Neural crest cell (in vitro differentiated cells): ENCODE data around the gene AVL9. TPM values are rescaled to one million over a fixed set of nuclear protein-coding genes. Genes with fewer than 3 reads are reported as not detected.

Experiments used
- DNase-seq: peaks from one replicate; pipeline ENCODE4 v3.0.0; 2021; ENCODE audit warnings: low read depth, mixed read lengths, low spot score
- H3K27ac Mint-ChIP-seq: one replicate; pipeline ENCODE4 v1.8.0; 2021; ENCODE audit warnings: mild to moderate bottlenecking, mixed read lengths; ENCODE audit not compliant: unreplicated experiment
- H3K27me3 Mint-ChIP-seq: 2 replicates; pipeline ENCODE4 v1.8.0; 2021; ENCODE audit warnings: low read depth, mild to moderate bottlenecking, mixed read lengths
- H3K36me3 Mint-ChIP-seq: 2 replicates; pipeline ENCODE4 v1.8.0; 2021; ENCODE audit warnings: low read depth, mild to moderate bottlenecking, mixed read lengths
- H3K4me1 Mint-ChIP-seq: 2 replicates; pipeline ENCODE4 v1.8.0; 2021; ENCODE audit warnings: mixed read lengths
- H3K4me3 Mint-ChIP-seq: one replicate; pipeline ENCODE4 v1.8.0; 2021; ENCODE audit warnings: mild to moderate bottlenecking, mixed read lengths
- H3K9me3 Mint-ChIP-seq: 2 replicates; pipeline ENCODE4 v1.8.0; 2021; ENCODE audit warnings: mixed read lengths
- total RNA-seq: library from RNA; stranded (reverse); gene quantifications from 2 replicates; pipeline ENCODE4 v1.2.1, GENCODE V29; 2021
- TF ChIP-seq, protein P1 (sequence below): fragments of 200-600 bp; sonication (generic); conservative IDR thresholded peaks from 2 replicates; pipeline ENCODE4 v1.5.0; 2021; ENCODE audit warnings: antibody characterized with exemption, mild to moderate bottlenecking

The AVL9 gene
- total RNA-seq, 1 donor from 2014 or later: 36.8 TPM

DNA sequence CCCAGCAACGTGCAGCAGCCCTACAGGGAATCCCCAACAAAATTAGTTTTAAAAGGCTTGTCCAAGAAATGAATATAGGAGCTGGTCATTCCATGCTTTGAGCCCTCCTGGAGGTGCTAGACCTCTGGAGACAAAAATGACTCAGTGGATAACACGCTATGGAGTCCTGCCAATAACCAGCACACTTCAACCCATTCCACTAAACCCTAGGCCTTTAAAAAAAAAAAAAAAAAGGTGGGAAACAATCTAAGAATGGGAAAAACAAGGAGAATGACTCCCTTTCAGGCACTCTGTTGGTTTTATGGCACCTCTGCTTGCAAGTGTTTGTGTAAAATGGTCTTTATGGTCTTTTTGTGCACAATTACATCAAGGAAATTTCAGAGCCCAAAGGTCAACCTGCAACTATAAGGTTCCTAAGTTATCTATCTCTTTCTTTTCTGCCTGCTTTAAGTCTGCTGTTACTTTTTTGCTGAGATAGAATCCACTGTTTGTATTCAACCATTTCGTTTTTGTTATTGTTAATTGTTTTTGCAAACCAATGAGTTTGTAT is 21.3 kb downstream of the AVL9 start:
- Mint-ChIP-seq H3K9me3 (peaks cover 47% of the 10 kb centered on the region), H3K36me3 (peaks cover 79% of the 10 kb centered on the region), H3K4me3 (no peak overlapping the region), H3K4me1 (no peaks in the 10 kb centered on the region), H3K27me3 (no peaks in the 10 kb centered on the region), H3K27ac (no peak overlapping the region)
- DNase-seq: no peak
- TF ChIP-seq, protein P1, sequence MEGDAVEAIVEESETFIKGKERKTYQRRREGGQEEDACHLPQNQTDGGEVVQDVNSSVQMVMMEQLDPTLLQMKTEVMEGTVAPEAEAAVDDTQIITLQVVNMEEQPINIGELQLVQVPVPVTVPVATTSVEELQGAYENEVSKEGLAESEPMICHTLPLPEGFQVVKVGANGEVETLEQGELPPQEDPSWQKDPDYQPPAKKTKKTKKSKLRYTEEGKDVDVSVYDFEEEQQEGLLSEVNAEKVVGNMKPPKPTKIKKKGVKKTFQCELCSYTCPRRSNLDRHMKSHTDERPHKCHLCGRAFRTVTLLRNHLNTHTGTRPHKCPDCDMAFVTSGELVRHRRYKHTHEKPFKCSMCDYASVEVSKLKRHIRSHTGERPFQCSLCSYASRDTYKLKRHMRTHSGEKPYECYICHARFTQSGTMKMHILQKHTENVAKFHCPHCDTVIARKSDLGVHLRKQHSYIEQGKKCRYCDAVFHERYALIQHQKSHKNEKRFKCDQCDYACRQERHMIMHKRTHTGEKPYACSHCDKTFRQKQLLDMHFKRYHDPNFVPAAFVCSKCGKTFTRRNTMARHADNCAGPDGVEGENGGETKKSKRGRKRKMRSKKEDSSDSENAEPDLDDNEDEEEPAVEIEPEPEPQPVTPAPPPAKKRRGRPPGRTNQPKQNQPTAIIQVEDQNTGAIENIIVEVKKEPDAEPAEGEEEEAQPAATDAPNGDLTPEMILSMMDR: no peak

DNA sequence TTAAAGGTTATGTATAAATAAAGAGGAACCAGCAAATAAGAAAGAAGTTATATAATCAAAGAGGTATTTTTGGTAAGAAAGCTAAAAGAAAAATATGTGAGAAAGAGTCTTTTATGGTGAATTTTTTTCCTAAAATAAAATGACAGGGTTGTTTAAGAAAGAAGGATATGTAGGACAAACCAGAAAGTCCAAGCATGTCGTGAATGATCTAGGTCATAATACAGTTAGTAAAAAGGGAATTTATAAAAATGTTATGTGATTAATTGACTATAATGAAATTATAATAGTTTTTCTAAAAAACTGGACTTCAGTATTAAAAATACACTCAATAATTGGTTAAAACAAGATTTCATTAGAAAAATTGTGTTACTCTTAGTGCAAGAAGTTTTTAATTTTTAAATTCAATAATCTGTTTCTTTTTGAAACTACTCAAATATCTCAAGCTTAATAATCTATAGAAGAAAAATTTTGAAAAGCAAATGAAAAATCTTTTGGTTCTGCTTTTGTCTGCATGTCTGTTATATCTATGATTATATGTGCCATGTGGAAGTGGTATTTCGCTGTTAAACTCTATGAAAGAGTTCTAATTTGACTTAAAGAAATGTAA is 23.3 kb downstream of the AVL9 start:
- H3K4me1 Mint-ChIP-seq: no peaks in the 10 kb centered on the region
- no peak overlapping the region for H3K27ac Mint-ChIP-seq
- peaks cover 47% of the 10 kb centered on the region for H3K9me3 Mint-ChIP-seq
- TF ChIP-seq, protein P1: no peak
- no peak for DNase-seq
- no peaks in the 10 kb centered on the region for H3K27me3 Mint-ChIP-seq
- peaks cover 72% of the 10 kb centered on the region for H3K36me3 Mint-ChIP-seq
- no peak overlapping the region for H3K4me3 Mint-ChIP-seq

DNA sequence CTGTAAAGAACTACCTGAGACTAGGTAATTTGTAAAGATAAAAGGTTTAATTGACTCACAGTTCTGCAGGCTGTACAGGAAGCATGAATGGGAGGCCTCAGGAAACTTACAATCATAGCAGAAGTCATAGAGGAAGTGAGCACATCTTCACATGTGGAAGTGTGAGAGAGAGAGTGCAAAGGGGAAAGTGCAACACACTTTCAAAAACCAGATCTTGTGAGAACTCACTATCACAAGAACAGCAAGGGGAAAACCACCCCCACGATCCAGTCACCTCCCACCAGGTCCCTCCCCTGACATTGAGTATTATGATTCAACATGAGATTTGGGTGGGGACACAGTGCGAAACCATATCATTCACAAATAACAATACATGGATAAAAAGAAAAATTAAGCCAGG is 24.5 kb downstream of the AVL9 start:
- Mint-ChIP-seq H3K27ac (no peak overlapping the region), H3K4me3 (peak overlapping the region; percentile 9), H3K4me1 (no peaks in the 10 kb centered on the region), H3K27me3 (no peaks in the 10 kb centered on the region), H3K36me3 (peaks cover 66% of the 10 kb centered on the region), H3K9me3 (peaks cover 39% of the 10 kb centered on the region)
- TF ChIP-seq, protein P1: no peak
- no peak for DNase-seq

DNA sequence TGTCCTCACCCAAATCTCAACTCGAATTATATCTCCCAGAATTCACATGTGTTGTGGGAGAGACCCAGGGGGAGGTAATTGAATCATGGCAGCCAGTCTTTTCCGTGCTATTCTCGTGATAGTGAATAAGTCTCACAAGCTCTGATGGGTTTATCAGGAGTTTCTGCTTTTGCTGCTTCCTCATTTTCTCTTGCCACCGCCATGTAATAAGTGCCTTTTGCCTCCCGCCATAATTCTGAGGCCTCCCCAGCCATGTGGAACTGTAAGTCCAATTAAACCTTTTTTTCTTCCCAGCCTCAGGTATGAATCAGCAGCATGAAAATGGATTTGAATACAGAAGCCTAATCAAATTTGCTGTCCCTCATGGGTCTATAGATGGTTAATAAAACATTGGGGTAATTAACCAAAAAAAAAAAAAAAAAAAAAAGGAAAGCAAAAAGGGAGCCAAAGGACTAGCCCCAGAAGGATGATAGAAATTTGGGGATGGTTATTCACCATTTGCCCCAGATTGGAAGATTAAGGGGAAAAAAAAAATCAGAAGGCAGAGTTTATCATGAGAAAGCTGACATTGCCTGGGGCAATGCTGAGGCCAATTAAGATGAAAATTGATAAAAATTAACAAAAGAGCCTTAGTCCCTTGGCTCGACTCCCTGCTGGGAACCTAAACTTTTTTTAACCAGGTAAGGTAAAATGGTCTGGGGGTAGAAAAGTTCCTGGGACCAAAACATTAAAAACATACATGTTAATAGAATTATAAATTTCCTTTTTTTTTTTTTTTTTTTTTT is 27.6 kb downstream of the AVL9 start:
- peaks cover 25% of the 10 kb centered on the region for H3K9me3 Mint-ChIP-seq
- H3K36me3 Mint-ChIP-seq: peaks cover 42% of the 10 kb centered on the region

DNA sequence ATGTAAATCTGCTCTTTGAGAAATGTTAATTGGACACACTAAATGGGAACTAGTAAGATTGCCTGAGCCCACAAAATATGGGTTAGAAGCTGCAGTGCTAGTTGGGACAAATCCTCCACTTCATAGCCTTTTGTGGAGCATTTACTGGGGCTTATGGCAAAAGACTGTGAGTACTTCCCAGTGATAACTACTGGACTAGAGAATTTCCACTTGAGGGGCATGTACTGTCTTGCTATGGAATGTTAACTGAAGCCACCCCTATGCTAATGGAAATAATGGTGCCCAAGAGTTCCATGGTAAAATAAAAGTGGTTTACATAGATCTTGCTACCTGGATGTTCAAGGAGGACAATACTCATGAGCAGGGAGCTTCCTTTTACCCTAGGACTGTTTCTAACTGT is 29.3 kb downstream of the AVL9 start:
- Mint-ChIP-seq H3K4me1 (no peaks in the 10 kb centered on the region), H3K36me3 (peaks cover 44% of the 10 kb centered on the region), H3K27me3 (no peaks in the 10 kb centered on the region), H3K9me3 (peaks cover 25% of the 10 kb centered on the region), H3K4me3 (no peak overlapping the region), H3K27ac (no peak overlapping the region)
- DNase-seq: no peak
- TF ChIP-seq, protein P1: no peak

More for the DNA sequence above, 27.6 kb downstream of the AVL9 start:
- Mint-ChIP-seq H3K4me3 (no peak overlapping the region), H3K4me1 (no peaks in the 10 kb centered on the region), H3K27ac (no peak overlapping the region), H3K27me3 (no peaks in the 10 kb centered on the region)
- TF ChIP-seq, protein P1: no peak
- no peak for DNase-seq
